ENCODE results near the gene RBMS3. TPM values are rescaled to one million over a fixed set of nuclear protein-coding genes. Genes with fewer than 3 reads are reported as not detected.
"Not testable (repeated sequence)": the region's sequence is repeated elsewhere in the genome, so short reads cannot be mapped to it uniquely, and the experiment has no call there.

RBMS3 gene
- total and polyA plus RNA-seq, 2 experiments from 2014 or later = 34.9 to 37.1 TPM

GRCh38 chr3:29804044-29804443, 523.2 kb downstream of the RBMS3 start:
- Histone ChIP-seq H2AFZ (no peak overlapping the region), H3K36me3 (replicated peaks; ENCODE audit: insufficient read depth, low read depth) (no peaks in the 10 kb centered on the region), H3K4me3 (no peak overlapping the region), H3K4me1 (ENCODE audit: insufficient read depth) (no peaks in the 10 kb centered on the region), H4K20me1 (ENCODE audit: insufficient read depth, poor library complexity, severe bottlenecking) (no peaks in the 10 kb centered on the region), H3K27ac (no peak overlapping the region), H3K4me2 (no peak overlapping the region), H3K27me3 (no peaks in the 10 kb centered on the region), H3K79me2 (no peaks in the 10 kb centered on the region), H3K9me2 (replicated peaks; ENCODE audit: insufficient read depth) (no peaks in the 10 kb centered on the region), H3K9me3 (ENCODE audit: low read depth) (no peaks in the 10 kb centered on the region)
- no peak for DNase-seq (ENCODE audit: low spot score)
- TF ChIP-seq CTCF (IDR thresholded peaks at IDR 0.05; ENCODE audit: poor library complexity) (no peak), EZH2phosphoT487 (IDR thresholded peaks at IDR 0.05; ENCODE audit: low read depth, severe bottlenecking, unreplicated experiment) (no peak), EZH2 (IDR thresholded peaks at IDR 0.05; ENCODE audit: borderline replicate concordance) (no peak)

DNA sequence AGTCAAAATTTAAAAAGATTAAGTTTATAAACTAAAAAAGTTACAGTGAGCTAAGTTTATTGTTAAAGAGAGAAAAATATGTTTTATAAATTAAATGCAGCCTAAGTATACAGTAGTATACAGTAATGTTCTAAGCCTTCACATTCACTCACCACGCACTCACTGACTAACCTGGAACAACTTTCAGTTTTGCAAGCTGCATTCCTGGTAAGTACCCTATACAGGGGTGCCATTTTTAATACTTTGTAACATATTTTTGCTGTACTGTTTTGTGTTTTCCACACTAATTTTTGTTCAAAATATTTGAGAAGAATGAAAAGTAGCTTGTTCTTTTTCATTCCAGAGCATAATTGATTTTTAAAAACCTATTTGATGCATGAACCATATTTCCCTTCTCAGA, 524.9 kb downstream of the RBMS3 start:
- WGBS (ENCODE audit: low lambda C conversion rate, missing lambda C conversion rate) = 0% methylated on average over 1 of the region's 1 CpG
- no peaks in the 10 kb centered on the region for H3K9me3 ChIP-seq (ENCODE audit: low read depth)
- no peak for TF ChIP-seq EZH2 (IDR thresholded peaks at IDR 0.05; ENCODE audit: borderline replicate concordance)
- no peak for TF ChIP-seq CTCF (IDR thresholded peaks at IDR 0.05; ENCODE audit: poor library complexity)
- no peak for TF ChIP-seq EZH2phosphoT487 (IDR thresholded peaks at IDR 0.05; ENCODE audit: low read depth, severe bottlenecking, unreplicated experiment)

DNA sequence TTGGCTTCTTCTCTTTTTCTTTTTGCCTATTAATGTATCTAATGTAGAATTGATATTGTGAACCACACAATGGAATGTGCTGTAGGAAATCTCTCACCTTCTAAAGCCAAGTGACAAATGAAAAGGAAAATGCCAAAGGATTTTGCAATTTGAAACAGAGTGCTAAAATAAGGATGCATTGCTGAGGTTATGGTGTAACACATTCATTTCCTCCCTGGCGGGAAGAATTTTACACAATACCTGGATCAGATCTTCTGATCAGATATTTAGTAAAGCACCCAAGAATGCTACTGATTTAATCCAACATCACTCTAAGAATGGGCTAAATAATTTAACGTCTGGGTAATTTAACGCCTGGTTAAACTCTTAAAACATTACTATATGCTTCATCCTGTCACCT, 527.5 kb downstream of the RBMS3 start:
- not testable (repeated sequence) for H3K4me2 ChIP-seq; H3K27me3 ChIP-seq; H3K27ac ChIP-seq; H3K9me3 ChIP-seq (ENCODE audit: low read depth); H4K20me1 ChIP-seq (ENCODE audit: insufficient read depth, poor library complexity, severe bottlenecking); H3K4me1 ChIP-seq (ENCODE audit: insufficient read depth); DNase-seq (ENCODE audit: low spot score); H2AFZ ChIP-seq; H3K9me2 ChIP-seq (replicated peaks; ENCODE audit: insufficient read depth); H3K4me3 ChIP-seq; H3K36me3 ChIP-seq (replicated peaks; ENCODE audit: insufficient read depth, low read depth); H3K79me2 ChIP-seq
- 91% methylated on average over 3 of the region's 3 CpGs for WGBS (ENCODE audit: low lambda C conversion rate, missing lambda C conversion rate)

More for the DNA sequence above, 524.9 kb downstream of the RBMS3 start:
- Histone ChIP-seq H3K9me2 (replicated peaks; ENCODE audit: insufficient read depth) (no peaks in the 10 kb centered on the region), H3K27ac (no peak overlapping the region), H4K20me1 (ENCODE audit: insufficient read depth, poor library complexity, severe bottlenecking) (no peaks in the 10 kb centered on the region), H3K79me2 (no peaks in the 10 kb centered on the region), H3K27me3 (no peaks in the 10 kb centered on the region), H3K4me2 (no peak overlapping the region), H3K4me1 (ENCODE audit: insufficient read depth) (no peaks in the 10 kb centered on the region), H3K36me3 (replicated peaks; ENCODE audit: insufficient read depth, low read depth) (no peaks in the 10 kb centered on the region), H2AFZ (no peak overlapping the region), H3K4me3 (no peak overlapping the region)
- no peak for DNase-seq (ENCODE audit: low spot score)

DNA sequence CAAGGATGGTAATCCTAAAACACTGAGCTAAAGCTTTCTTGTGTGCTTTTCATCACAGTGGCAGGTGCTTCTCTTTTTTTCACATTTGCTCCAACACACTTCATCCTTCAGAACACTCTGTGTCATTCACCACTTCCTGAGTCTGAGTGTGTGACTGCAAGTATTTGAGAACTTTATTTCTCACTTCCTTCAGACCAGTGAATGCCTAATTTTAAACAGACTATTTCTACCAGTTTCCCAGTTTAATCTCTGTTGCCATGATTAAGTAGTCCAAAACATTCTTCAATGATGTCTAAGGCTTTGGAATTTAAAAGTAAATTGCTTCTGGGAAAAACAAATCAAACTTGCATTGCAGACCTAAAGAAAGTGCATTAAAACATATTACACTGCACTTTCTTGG, 541.2 kb downstream of the RBMS3 start:
- Histone ChIP-seq H3K4me2 (no peak overlapping the region), H2AFZ (no peak overlapping the region), H4K20me1 (ENCODE audit: insufficient read depth, poor library complexity, severe bottlenecking) (no peaks in the 10 kb centered on the region), H3K4me3 (no peak overlapping the region), H3K9me3 (ENCODE audit: low read depth) (no peaks in the 10 kb centered on the region), H3K27ac (no peak overlapping the region), H3K79me2 (no peaks in the 10 kb centered on the region), H3K36me3 (replicated peaks; ENCODE audit: insufficient read depth, low read depth) (no peaks in the 10 kb centered on the region), H3K9me2 (replicated peaks; ENCODE audit: insufficient read depth) (no peaks in the 10 kb centered on the region), H3K27me3 (no peaks in the 10 kb centered on the region), H3K4me1 (ENCODE audit: insufficient read depth) (no peaks in the 10 kb centered on the region)
- no peak for DNase-seq (ENCODE audit: low spot score)
- TF ChIP-seq EZH2phosphoT487 (IDR thresholded peaks at IDR 0.05; ENCODE audit: low read depth, severe bottlenecking, unreplicated experiment) (no peak), CTCF (IDR thresholded peaks at IDR 0.05; ENCODE audit: poor library complexity) (no peak), EZH2 (IDR thresholded peaks at IDR 0.05; ENCODE audit: borderline replicate concordance) (no peak)

Measured in hepatocyte (in vitro differentiated cells).